ENCODE data around the gene MSI2.

The MSI2 gene

GRCh38 chr17:57724729-57725125 is 468.4 kb downstream of the MSI2 start:
- H3K36me3 ChIP-seq (ENCODE audit: control insufficient read depth, insufficient read depth, low read length) = no peaks in the 10 kb centered on the region
- H3K9ac ChIP-seq (ENCODE audit: low read length) = no peak overlapping the region
- H3K9me3 ChIP-seq (ENCODE audit: control insufficient read depth, low read length) = no peaks in the 10 kb centered on the region
- H3K4me3 ChIP-seq (ENCODE audit: low read length) = no peak overlapping the region
- peaks cover 3% of the 10 kb centered on the region for H3K27me3 ChIP-seq (ENCODE audit: control insufficient read depth, insufficient read depth, low read length)
- H3K4me1 ChIP-seq (ENCODE audit: control insufficient read depth, insufficient read depth, low read length) = no peaks in the 10 kb centered on the region

GRCh38 chr17:57726213-57726790 is 470.0 kb downstream of the MSI2 start:
- Histone ChIP-seq H3K4me3 (ENCODE audit: low read length) (no peak overlapping the region), H3K27me3 (ENCODE audit: control insufficient read depth, insufficient read depth, low read length) (peaks cover 4% of the 10 kb centered on the region), H3K9me3 (ENCODE audit: control insufficient read depth, low read length) (no peaks in the 10 kb centered on the region), H3K4me1 (ENCODE audit: control insufficient read depth, insufficient read depth, low read length) (no peaks in the 10 kb centered on the region), H3K9ac (ENCODE audit: low read length) (no peak overlapping the region), H3K36me3 (ENCODE audit: control insufficient read depth, insufficient read depth, low read length) (no peaks in the 10 kb centered on the region)

GRCh38 chr17:57726838-57727237 is 470.5 kb downstream of the MSI2 start:
- Histone ChIP-seq H3K4me3 (ENCODE audit: low read length) (no peak overlapping the region), H3K4me1 (ENCODE audit: control insufficient read depth, insufficient read depth, low read length) (no peaks in the 10 kb centered on the region), H3K9me3 (ENCODE audit: control insufficient read depth, low read length) (no peaks in the 10 kb centered on the region), H3K36me3 (ENCODE audit: control insufficient read depth, insufficient read depth, low read length) (no peaks in the 10 kb centered on the region), H3K9ac (ENCODE audit: low read length) (no peak overlapping the region), H3K27me3 (ENCODE audit: control insufficient read depth, insufficient read depth, low read length) (peaks cover 4% of the 10 kb centered on the region)

GRCh38 chr17:57727630-57728175 is 471.4 kb downstream of the MSI2 start:
- H3K4me3 ChIP-seq (ENCODE audit: low read length) = no peak overlapping the region
- H3K9me3 ChIP-seq (ENCODE audit: control insufficient read depth, low read length) = no peaks in the 10 kb centered on the region
- H3K36me3 ChIP-seq (ENCODE audit: control insufficient read depth, insufficient read depth, low read length) = no peaks in the 10 kb centered on the region
- H3K9ac ChIP-seq (ENCODE audit: low read length) = no peak overlapping the region
- H3K4me1 ChIP-seq (ENCODE audit: control insufficient read depth, insufficient read depth, low read length) = no peaks in the 10 kb centered on the region
- H3K27me3 ChIP-seq (ENCODE audit: control insufficient read depth, insufficient read depth, low read length) = peaks cover 4% of the 10 kb centered on the region

GRCh38 chr17:57730026-57730701 is 473.8 kb downstream of the MSI2 start:
- no peaks in the 10 kb centered on the region for H3K36me3 ChIP-seq (ENCODE audit: control insufficient read depth, insufficient read depth, low read length)
- H3K9ac ChIP-seq (ENCODE audit: low read length) = no peak overlapping the region
- H3K4me1 ChIP-seq (ENCODE audit: control insufficient read depth, insufficient read depth, low read length) = no peaks in the 10 kb centered on the region
- H3K4me3 ChIP-seq (ENCODE audit: low read length) = no peak overlapping the region
- H3K9me3 ChIP-seq (ENCODE audit: control insufficient read depth, low read length) = no peaks in the 10 kb centered on the region
- H3K27me3 ChIP-seq (ENCODE audit: control insufficient read depth, insufficient read depth, low read length) = peaks cover 4% of the 10 kb centered on the region

- no peaks in the 10 kb centered on the region for H3K9me3 ChIP-seq (ENCODE audit: control insufficient read depth, low read length)
- H3K4me3 ChIP-seq (ENCODE audit: low read length) = no peak overlapping the region
- no peak overlapping the region for H3K9ac ChIP-seq (ENCODE audit: low read length)
- peaks cover 4% of the 10 kb centered on the region for H3K27me3 ChIP-seq (ENCODE audit: control insufficient read depth, insufficient read depth, low read length)
- no peaks in the 10 kb centered on the region for H3K36me3 ChIP-seq (ENCODE audit: control insufficient read depth, insufficient read depth, low read length)
- H3K4me1 ChIP-seq (ENCODE audit: control insufficient read depth, insufficient read depth, low read length) = no peaks in the 10 kb centered on the region
These were observed 475.7 kb downstream of the MSI2 start for GRCh38 chr17:57732062-57732461.

GRCh38 chr17:57733085-57733484 is 476.8 kb downstream of the MSI2 start:
- no peaks in the 10 kb centered on the region for H3K9me3 ChIP-seq (ENCODE audit: control insufficient read depth, low read length)
- H3K9ac ChIP-seq (ENCODE audit: low read length) = no peak overlapping the region
- H3K4me1 ChIP-seq (ENCODE audit: control insufficient read depth, insufficient read depth, low read length) = no peaks in the 10 kb centered on the region
- no peak overlapping the region for H3K4me3 ChIP-seq (ENCODE audit: low read length)
- H3K27me3 ChIP-seq (ENCODE audit: control insufficient read depth, insufficient read depth, low read length) = peaks cover 4% of the 10 kb centered on the region
- no peaks in the 10 kb centered on the region for H3K36me3 ChIP-seq (ENCODE audit: control insufficient read depth, insufficient read depth, low read length)
